ENCODE measurements around the gene FBXO17. TPM values are rescaled to one million over a fixed set of nuclear protein-coding genes. Genes with fewer than 3 reads are reported as not detected.

Gene FBXO17, protein sequence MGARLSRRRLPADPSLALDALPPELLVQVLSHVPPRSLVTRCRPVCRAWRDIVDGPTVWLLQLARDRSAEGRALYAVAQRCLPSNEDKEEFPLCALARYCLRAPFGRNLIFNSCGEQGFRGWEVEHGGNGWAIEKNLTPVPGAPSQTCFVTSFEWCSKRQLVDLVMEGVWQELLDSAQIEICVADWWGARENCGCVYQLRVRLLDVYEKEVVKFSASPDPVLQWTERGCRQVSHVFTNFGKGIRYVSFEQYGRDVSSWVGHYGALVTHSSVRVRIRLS
- total RNA-seq (10 to 100 TPM in 1 of 6 donors, 1 to 10 TPM in 5; 5.8 to 10.1 (median 7.4) TPM), polyA plus RNA-seq (10 to 100 TPM; 11.8 to 13.8 TPM)

DNA sequence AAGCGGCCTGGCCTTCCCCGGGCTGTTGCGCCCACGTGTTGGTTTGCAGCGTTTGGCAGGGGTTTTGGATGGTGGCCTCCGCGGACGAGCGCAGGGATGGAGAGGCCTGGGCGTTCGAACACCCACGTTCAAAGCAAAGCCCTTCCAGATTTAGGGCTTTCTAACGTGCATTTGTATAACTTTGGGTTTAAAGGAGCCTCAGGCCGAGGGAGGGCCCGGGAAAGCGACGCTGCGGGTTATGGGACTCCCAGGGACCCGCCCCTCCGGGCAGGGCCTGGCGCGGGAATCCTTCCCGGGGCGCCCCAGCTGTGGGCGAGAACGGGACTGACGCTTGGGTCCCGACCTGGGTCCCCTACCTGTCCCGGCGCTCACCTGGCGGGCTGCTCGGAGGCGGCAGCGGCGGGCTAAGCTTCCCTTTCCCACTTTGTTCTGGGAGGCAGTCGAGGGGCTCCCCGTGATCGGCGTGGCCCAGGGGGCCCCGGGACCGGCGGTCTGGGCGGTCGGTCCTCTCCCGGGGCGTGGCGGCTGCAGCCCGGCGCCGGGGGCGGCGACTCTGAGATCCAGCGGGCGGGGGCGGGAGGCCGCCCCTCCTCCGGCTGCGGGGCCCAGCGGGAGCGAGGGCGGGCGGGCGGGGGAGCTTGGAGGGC, at the start of gene FBXO17:
TSS of gene FBXO17 (minus strand) at position 529 of the 647 bp plus-strand sequence. CDS start 25,423 bp downstream, outside the sequence.
- H3K27ac ChIP-seq, result peak within 1 kb of the TSS; percentile 64 to 90 (median 76)
- WGBS, 2 donors, result 0 to 1% methylated on average over 43 to 63 of the region's 63 CpGs
- ATAC-seq, result peak; percentile 71 to 83 (median 80)
- H3K27me3 ChIP-seq, result no peaks in the 10 kb centered on the region
- H3K9me3 ChIP-seq, result no peaks in the 10 kb centered on the region
- intact Hi-C loops (cut with DNase I), result no loop called here
- H3K4me1 ChIP-seq, result peaks cover 4 to 21% (median 12%) of the 10 kb centered on the region in 3 donors
- peak; percentile 43 to 81 (median 56) for DNase-seq
- TF ChIP-seq CTCF (IDR thresholded peaks at IDR 0.05), result no peak
- no peak for FAIRE-seq
- no peaks in the 10 kb centered on the region for H3K36me3 ChIP-seq
- peak within 1 kb of the TSS; percentile 55 to 80 (median 62) for H3K4me3 ChIP-seq

DNA sequence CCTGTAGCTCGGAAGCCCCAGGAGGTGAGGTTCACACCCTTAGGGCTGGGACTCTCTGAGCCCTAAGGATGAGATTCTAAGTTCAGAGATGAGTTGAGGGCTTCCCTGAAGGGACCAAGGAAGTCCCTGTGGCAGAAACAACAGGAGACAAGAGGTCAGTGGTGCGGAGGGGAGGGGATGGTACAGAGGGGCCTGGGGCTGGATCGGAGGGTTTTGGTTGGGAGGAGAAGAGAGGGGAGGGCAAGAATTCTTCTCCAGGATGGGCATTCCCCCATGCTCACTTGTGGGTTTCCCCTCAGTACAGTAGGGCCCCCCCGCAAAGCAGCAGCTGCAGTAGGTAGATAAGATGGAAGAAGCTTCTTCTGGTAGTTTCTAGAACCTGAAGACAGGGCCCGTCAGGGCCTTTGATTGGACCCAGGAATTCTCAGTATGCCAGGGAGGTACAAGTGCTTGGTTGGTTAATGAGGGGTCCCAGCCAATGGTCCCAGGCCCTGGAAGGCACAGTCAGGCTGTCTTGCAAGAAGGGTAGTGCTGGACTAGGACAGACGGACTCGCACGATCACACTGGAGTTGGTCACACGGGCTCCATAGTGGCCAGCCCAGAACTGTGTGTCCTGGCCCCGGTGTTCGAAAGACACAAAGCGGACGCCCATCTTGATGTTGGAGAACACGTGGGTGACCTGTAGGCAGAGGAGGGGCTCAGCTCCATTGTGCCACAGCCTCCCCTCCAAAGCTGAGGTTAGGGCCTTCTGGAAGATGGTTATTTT, 49.5 kb upstream of the FBXO17 start:
- TF ChIP-seq CTCF (IDR thresholded peaks at IDR 0.05), result no peak
- 94 to 96% methylated on average over 14 of the region's 14 CpGs for WGBS, 2 donors
- no peak overlapping the region for H3K27ac ChIP-seq
- no peak overlapping the region for H3K4me3 ChIP-seq
- intact Hi-C loops (cut with DNase I), result no loop called here
- no peak for ATAC-seq
- H3K9me3 ChIP-seq, result no peaks in the 10 kb centered on the region
- H3K27me3 ChIP-seq, result no peaks in the 10 kb centered on the region
- H3K36me3 ChIP-seq, result no peaks in the 10 kb centered on the region
- DNase-seq, result no peak
- H3K4me1 ChIP-seq, result no peaks in the 10 kb centered on the region
- FAIRE-seq, result no peak

- intact Hi-C loops (cut with DNase I), result no loop called here
- Histone ChIP-seq H3K9me3 (no peaks in the 10 kb centered on the region), H3K27ac (no peak overlapping the region), H3K4me1 (no peaks in the 10 kb centered on the region), H3K4me3 (no peak overlapping the region), H3K27me3 (no peaks in the 10 kb centered on the region), H3K36me3 (no peaks in the 10 kb centered on the region)
- no peak for FAIRE-seq
- WGBS, 2 donors, result 84 to 91% methylated on average over 4 of the region's 4 CpGs
- no peak for ATAC-seq
- TF ChIP-seq CTCF (IDR thresholded peaks at IDR 0.05), result no peak
- no peak for DNase-seq
These were observed 45.5 kb upstream of the FBXO17 start for GRCh38 chr19:39021063-39021462.

DNA sequence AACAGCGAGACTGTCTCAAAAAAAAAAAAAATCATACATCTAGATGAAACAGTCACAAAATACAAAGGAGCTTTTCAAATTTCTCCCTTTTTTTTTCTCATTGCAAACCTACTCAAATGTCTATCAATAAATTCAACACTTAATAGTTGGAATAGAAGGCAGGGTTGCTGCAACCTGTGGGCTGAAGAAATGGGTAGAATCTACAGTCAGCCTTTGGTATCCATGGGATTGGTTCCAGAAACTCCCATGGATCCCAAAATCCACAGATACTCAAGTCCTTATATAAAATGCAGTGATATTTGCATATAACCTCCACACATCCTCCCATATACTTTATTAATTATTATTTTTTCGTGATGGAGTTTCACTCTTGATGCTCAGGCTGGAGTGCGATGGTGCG, 42.1 kb upstream of the FBXO17 start:
- no peak overlapping the region for H3K4me3 ChIP-seq
- H3K36me3 ChIP-seq, result no peaks in the 10 kb centered on the region
- H3K27ac ChIP-seq, result no peak overlapping the region
- no peaks in the 10 kb centered on the region for H3K9me3 ChIP-seq
- no peaks in the 10 kb centered on the region for H3K27me3 ChIP-seq
- no peaks in the 10 kb centered on the region for H3K4me1 ChIP-seq
- ATAC-seq (no peak), FAIRE-seq (no peak), DNase-seq (no peak)
- WGBS, 2 donors, result 90 to 92% methylated on average over 4 of the region's 4 CpGs
- no peak for TF ChIP-seq CTCF (IDR thresholded peaks at IDR 0.05)
- intact Hi-C loops (cut with DNase I), result no loop called here

All from pancreas (tissue), 10 donors.